ENCODE results near the gene MSL3B.

MSL3B gene

GRCh38 chr2:233817361-233817911, 50.8 kb downstream of the MSL3B start:
- DNase-seq (ENCODE audit: low read depth in 2 of 2) = no peak

GRCh38 chr2:233816771-233817170, 51.4 kb downstream of the MSL3B start:
- DNase-seq (ENCODE audit: low read depth in 2 of 2) = no peak

GRCh38 chr2:233816334-233816733, 51.9 kb downstream of the MSL3B start:
- DNase-seq (ENCODE audit: low read depth in 2 of 2) = no peak

GRCh38 chr2:233815861-233816260, 52.3 kb downstream of the MSL3B start:
- DNase-seq (ENCODE audit: low read depth in 2 of 2) = no peak
